ENCODE measurements around the gene ZBTB26.

DNA sequence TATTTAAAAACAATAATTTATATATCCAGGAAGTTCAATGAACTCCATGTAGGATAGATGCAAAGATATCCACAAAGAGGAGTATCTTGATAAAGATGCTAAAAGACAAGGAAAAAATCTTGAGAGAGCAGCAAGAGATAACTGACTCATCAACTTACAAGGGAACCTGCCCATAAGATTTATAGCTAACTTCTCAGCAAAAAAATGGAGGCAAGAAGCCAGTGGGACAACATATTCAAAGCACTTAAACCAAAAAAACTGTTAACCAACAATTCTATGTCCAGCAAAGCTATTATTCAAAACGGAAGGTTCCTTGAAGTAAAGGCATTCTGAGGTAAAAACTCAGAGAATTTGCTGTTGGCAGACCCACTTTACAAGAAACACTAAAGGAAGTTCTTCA, 29.8 kb upstream of the ZBTB26 start:
- TF ChIP-seq, protein P1, sequence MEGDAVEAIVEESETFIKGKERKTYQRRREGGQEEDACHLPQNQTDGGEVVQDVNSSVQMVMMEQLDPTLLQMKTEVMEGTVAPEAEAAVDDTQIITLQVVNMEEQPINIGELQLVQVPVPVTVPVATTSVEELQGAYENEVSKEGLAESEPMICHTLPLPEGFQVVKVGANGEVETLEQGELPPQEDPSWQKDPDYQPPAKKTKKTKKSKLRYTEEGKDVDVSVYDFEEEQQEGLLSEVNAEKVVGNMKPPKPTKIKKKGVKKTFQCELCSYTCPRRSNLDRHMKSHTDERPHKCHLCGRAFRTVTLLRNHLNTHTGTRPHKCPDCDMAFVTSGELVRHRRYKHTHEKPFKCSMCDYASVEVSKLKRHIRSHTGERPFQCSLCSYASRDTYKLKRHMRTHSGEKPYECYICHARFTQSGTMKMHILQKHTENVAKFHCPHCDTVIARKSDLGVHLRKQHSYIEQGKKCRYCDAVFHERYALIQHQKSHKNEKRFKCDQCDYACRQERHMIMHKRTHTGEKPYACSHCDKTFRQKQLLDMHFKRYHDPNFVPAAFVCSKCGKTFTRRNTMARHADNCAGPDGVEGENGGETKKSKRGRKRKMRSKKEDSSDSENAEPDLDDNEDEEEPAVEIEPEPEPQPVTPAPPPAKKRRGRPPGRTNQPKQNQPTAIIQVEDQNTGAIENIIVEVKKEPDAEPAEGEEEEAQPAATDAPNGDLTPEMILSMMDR (IDR thresholded peaks at IDR 0.05) = no peak
- no peak for TF ChIP-seq EZH2 (IDR thresholded peaks at IDR 0.05; ENCODE audit: borderline replicate concordance, insufficient read depth, low read depth, low read length, poor library complexity, severe bottlenecking)
